Transverse colon (tissue), 4 donors: ENCODE results near the gene NDUFS7.

Source experiments
- EP300 ChIP-seq: sonication (generic); formaldehyde crosslinking; IDR thresholded peaks from one replicate; pipeline ENCODE4 v1.6.1; 2017; ENCODE audit warnings: antibody characterized with exemption, low read depth
- POLR2A ChIP-seq: fragments of 450-650 bp; IDR thresholded peaks from one replicate; pipeline ENCODE4 v1.6.1; 2016; ENCODE audit warnings: antibody characterized with exemption, mild to moderate bottlenecking, moderate library complexity
- POLR2AphosphoS5 ChIP-seq, 3 donors: sonication (generic); formaldehyde crosslinking; IDR thresholded peaks; one replicate each; pipeline ENCODE4 v1.6.1; 2016; ENCODE audit warnings: antibody characterized with exemption in 3 of 3
- TF ChIP-seq, protein P1 (sequence below), 5 experiments: fragments of 200-600 bp in 3 of 5; fragments of 450-650 bp in 2 of 5; sonication (generic) in 3 of 5; IDR thresholded peaks; 1 replicate in 2 of 5; 2 replicates in 3 of 5; pipeline ENCODE4 v1.5.1; 2016 to 2017; ENCODE audit warnings: antibody characterized with exemption in 5 of 5, inconsistent platforms in 3 of 5, mild to moderate bottlenecking in 2 of 5, moderate library complexity in 1 of 5

DNA sequence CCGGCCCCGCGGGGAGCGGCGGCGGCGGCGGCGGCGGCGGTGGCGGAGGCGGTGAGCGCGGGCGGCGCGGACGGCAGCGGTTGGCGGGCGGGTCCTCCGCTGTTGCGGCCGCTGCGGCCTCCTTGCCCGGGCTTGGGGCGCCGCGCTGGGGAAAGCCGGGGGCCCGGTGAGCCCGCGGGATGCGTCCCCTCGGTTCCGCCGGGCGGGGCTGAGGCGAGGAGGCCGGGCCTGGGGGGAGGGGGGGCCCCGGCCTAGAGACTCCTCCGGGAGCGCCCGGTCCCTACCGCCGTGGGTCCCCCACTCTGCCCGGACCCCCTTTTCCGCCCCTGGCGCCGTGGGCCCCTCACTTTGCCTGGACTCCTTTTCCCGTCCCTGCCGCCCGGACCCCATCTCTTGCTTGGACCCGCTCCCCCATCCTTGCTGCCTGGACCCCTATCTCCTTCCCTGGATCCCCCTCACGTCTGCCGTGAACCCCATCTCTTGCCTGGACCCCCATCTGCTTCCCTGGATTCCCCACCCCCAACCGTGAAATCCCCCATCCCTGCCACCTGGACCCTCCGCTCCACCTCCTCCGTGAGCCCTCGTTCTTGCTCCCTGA is 28.6 kb upstream of the NDUFS7 start:
- TF ChIP-seq EP300 = no peak
- TF ChIP-seq, protein P1, sequence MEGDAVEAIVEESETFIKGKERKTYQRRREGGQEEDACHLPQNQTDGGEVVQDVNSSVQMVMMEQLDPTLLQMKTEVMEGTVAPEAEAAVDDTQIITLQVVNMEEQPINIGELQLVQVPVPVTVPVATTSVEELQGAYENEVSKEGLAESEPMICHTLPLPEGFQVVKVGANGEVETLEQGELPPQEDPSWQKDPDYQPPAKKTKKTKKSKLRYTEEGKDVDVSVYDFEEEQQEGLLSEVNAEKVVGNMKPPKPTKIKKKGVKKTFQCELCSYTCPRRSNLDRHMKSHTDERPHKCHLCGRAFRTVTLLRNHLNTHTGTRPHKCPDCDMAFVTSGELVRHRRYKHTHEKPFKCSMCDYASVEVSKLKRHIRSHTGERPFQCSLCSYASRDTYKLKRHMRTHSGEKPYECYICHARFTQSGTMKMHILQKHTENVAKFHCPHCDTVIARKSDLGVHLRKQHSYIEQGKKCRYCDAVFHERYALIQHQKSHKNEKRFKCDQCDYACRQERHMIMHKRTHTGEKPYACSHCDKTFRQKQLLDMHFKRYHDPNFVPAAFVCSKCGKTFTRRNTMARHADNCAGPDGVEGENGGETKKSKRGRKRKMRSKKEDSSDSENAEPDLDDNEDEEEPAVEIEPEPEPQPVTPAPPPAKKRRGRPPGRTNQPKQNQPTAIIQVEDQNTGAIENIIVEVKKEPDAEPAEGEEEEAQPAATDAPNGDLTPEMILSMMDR (IDR thresholded peaks at IDR 0.05) = no peak
- TF ChIP-seq POLR2A = no peak
- no peak for TF ChIP-seq POLR2AphosphoS5 (IDR thresholded peaks at IDR 0.05)
